NCI-H2029 treated with DMSO at 0.1 percent for 48 hours (cell line): Measurements from ENCODE around the gene TMEM89.

ENCODE experiments used
- DNase-seq: peaks from one replicate; lab custom pipeline; 2025; lab: John Stamatoyannopoulos, UW

Gene TMEM89

GRCh38 chr3:48641396-48641795 lies 19.8 kb upstream of the TMEM89 start:
- no peak for DNase-seq

GRCh38 chr3:48639944-48640606 lies 18.5 kb upstream of the TMEM89 start:
- DNase-seq, result no peak

DNA sequence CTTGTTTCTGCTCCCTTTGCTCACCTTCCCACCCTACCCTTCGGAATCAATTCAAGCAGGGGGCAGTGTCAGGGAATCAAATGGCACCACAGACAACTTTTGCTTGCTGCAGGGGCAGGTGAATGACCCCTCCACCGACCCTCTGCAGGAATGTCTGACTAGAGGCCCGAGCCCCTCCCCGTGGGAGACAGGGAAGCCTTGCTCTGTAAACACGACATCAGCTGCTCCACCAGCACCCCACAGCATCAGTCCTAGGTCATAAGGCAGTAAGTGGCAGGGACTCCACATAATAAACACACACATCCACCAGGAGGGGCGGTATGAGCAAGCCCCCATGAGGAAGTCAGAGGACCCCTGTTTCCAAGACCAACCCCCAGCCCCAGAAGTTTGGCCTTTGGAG lies 15.7 kb upstream of the TMEM89 start:
- DNase-seq, result no peak

DNA sequence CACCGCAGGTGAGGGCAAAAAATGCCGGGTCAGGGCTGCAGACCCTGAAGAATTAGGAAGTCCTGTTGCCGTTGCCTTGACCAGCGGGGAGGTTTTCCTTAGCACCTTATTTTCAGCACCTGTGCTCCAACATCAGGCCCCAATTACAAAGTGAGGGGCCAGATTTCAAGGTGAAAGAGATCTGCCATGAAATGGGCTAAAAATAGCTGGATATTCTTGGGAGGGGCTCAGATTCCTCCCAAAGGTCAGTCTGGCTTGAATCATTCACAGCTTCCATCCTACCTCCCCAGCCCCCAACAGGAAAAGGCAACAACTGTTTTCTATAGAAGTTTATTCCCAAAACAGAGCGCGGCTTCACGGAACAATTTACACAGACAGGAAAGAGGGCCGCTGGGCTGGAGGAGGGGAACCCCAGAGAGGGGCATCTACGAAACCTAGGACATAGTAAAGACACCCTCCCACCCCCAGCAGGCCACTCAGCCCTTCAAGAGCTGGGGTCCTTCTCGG lies 14.6 kb upstream of the TMEM89 start:
- no peak for DNase-seq

DNA sequence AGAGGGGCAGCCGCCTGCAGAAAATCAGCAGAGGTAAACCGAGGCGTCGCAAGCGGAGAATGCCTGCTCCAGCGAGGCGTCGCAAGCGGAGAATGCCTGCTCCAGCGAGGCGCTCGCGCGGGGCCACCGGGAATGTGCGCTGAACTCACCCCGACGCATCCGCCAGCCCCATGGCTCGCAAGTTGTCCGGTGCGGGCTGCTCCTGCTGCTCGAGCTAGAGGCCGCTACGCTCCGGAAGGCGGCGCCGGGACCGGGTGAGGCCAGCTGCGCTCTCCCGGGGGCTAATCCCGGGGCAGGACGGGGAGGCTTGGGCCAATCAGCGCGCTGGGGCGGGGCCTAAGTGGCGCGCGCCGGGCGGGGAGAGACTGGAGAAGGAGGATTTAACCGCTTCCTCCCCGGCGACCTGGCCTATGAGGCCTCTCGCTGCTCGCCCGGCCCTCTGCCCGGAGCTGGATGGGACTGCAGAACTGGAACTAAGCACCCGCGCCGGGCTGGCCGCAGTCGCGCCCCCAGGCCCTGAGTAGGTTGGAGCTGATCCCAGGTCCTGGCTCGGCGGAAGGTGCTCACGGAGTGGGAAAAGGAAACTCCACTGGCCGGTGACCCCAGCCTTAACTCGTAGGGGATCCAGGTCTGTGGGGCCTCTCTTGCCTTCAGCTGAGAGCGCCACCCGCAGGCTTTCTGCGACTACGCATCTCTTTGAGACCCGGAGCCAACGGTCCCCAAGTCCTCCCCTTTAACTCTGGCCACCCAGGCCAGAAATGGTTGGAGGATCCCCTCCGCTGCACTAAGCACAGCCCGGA lies 13.9 kb upstream of the TMEM89 start, which contains the start of gene SLC26A6:
TSS of gene SLC26A6 (minus strand) at position 240 of the 800 bp plus-strand sequence. CDS start at position 172, 68 bp downstream.
- peak; percentile 70 for DNase-seq

DNA sequence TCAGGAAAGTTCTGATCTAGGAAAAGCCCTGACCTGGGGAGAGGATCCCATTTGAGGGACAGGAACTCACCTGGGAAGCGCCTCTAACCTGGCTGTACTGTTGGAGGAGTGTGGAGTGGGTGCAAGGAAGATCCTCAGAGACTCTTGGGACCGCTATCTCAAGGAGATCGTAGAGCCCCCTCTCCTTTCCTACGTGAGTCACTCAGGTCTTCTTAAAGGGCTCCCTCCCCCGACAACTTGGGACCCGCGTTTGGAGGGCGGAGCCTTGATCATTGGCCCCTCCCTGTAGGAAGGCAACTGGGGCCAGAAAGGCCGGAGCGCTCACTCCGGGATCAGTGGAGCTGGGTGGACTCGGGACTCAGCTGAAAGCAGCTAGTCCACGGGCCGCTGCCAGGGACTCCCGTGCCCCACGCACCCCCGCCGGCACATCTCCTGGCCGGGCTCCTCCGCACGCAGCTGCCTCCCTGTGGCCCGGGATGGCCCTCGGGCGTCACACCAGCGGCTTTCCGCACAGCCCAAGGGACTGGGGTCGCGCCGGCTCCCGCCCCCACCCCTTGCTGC lies 13.2 kb upstream of the TMEM89 start:
- no peak for DNase-seq

- DNase-seq, result no peak
Measured at GRCh38 chr3:48633743-48634142, 12.2 kb upstream of the TMEM89 start.

- DNase-seq, result no peak
Measured at GRCh38 chr3:48633256-48633655, 11.7 kb upstream of the TMEM89 start.

- no peak for DNase-seq
Measured at GRCh38 chr3:48631516-48632448, 10.2 kb upstream of the TMEM89 start.

GRCh38 chr3:48630833-48631232 lies 9.3 kb upstream of the TMEM89 start:
- no peak for DNase-seq

- no peak for DNase-seq
Measured at GRCh38 chr3:48630407-48630806, 8.8 kb upstream of the TMEM89 start.

GRCh38 chr3:48629894-48630293 lies 8.3 kb upstream of the TMEM89 start:
- no peak for DNase-seq

- DNase-seq, result no peak
Measured at GRCh38 chr3:48628277-48629017, 6.9 kb upstream of the TMEM89 start.

DNA sequence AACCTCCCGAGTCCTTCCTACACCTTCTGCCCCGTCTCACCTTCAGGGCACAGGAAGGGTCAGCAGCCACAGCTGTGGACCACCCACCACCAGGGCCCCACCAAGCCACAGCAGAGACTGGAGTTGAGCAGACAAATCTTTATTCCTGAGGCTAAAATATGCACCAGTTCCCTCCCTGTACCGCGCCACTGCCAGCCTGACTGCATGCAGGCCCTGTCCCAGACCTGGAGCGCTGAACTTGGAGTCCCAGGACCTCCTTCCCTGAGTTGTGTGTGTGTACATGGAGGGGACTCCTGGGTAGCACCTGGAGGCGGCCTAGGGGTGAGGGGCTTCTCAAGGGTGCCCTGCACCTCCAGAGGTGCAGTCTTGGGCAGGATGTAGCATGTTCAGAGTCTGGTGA lies 4.0 kb upstream of the TMEM89 start:
- DNase-seq, result no peak

DNA sequence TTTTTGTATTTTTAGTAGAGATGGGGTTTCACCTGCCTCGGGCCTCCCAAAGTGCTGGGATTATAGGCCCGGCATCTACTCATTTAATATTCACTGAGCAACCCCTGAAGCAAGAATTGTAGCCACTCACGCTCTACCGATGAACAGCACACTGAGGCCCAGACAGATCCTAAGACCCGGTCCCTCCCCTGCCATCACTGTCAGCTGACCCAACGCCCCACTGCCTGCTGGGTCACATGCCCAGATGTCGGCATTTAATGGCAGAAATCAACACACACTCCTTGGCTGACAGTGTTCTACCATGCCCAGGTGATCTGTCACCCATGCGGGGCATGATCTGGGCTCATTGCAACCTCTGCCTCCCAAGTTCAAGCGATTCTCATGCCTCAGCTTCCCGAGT lies 3.2 kb upstream of the TMEM89 start:
- no peak for DNase-seq

- peak; percentile 81 for DNase-seq
Measured at GRCh38 chr3:48623851-48624547, 2.4 kb upstream of the TMEM89 start.

- no peak for DNase-seq
Measured at GRCh38 chr3:48619541-48620524, 1.7 kb downstream of the TMEM89 start.

GRCh38 chr3:48617559-48617958 lies 4.0 kb downstream of the TMEM89 start:
- no peak for DNase-seq

DNA sequence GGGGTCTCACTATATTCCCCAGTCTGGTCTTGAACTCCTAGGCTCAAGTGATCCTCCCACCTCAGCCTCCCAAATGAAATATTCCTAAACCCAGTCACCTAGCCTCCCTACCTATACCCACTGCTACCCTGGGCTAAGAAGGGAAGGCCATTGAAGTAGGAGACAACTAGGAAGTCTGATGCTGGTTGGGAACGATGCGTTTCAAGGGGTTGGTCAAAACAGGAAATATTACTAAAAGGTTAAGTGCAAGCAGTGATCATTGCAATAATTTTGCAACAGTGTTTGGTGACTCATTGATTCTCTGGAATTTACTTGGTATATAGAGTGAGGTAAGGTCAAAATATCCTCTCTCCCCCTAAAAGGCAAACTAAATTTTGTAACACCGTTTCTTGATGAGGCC lies 7.5 kb downstream of the TMEM89 start:
- no peak for DNase-seq
